H1 (cell line): ENCODE data around the gene EIF4E3. TPM values are rescaled to one million over a fixed set of nuclear protein-coding genes. Genes with fewer than 3 reads are reported as not detected.

Experiments
- E2F6 ChIP-seq: IDR thresholded peaks from 2 replicates; pipeline ENCODE4 v1.6.1; 2012; ENCODE audit warnings: inconsistent platforms
- GTF2F1 ChIP-seq: IDR thresholded peaks from 2 replicates; pipeline ENCODE4 v1.6.1; 2012; ENCODE audit warnings: low read depth, low read length, improper control_type of control experiment, borderline replicate concordance
- PHF8 ChIP-seq: fragments of 200-600 bp; sonication (generic); conservative IDR thresholded peaks from 2 replicates; pipeline ENCODE4 v1.7.1; 2012; ENCODE audit warnings: low read depth, mild to moderate bottlenecking, inconsistent platforms, low read length, moderate library complexity
- RXRA ChIP-seq: IDR thresholded peaks from 2 replicates; pipeline ENCODE4 v1.6.1; 2011; ENCODE audit warnings: low read depth, mild to moderate bottlenecking, low read length, moderate library complexity; ENCODE audit not compliant: insufficient read depth
- TBP ChIP-seq: IDR thresholded peaks from 2 replicates; pipeline ENCODE4 v1.6.1; 2011; ENCODE audit warnings: low read depth, low read length, improper control_type of control experiment
- polyA plus RNA-seq, 7 experiments: library from polyadenylated mRNA; depleted of rRNA in 3 of 7; stranded (reverse) in 5 of 7; unstranded in 2 of 7; fragments of >200 nt in 5 of 7; fragments of 200-250 nt in 2 of 7; gene quantifications; 1 replicate in 5 of 7; 2 replicates in 1 of 7; 4 replicates in 1 of 7; pipeline versions ENCODE4 v1.2.1 to v1.2.3, GENCODE V29; 2011 to 2013; ENCODE audit warnings: missing spikeins in 2 of 7, mixed read lengths in 2 of 7
- total RNA-seq: library from RNA; stranded (reverse); fragmentation: NEBNext Ultra II Directional; extraction: Animal tissue kit (Norgen Biotek cat#: 25700); gene quantifications from 2 replicates; pipeline ENCODE4 v1.2.1, GENCODE V29; 2021

EIF4E3 gene
- total and polyA plus RNA-seq, 2 of the 8 experiments (the other 6 are each of a cell fraction or from before 2014, with no cell fraction given) = 5.2 to 17.0 TPM

- TF ChIP-seq PHF8 (no peak), TBP (no peak), GTF2F1 (no peak), E2F6 (no peak), RXRA (no peak)
Observed at GRCh38 chr3:71708476-71709105, 16.6 kb downstream of the EIF4E3 start (continued).
